ENCODE data around the gene PSMD13.

The PSMD13 gene

DNA sequence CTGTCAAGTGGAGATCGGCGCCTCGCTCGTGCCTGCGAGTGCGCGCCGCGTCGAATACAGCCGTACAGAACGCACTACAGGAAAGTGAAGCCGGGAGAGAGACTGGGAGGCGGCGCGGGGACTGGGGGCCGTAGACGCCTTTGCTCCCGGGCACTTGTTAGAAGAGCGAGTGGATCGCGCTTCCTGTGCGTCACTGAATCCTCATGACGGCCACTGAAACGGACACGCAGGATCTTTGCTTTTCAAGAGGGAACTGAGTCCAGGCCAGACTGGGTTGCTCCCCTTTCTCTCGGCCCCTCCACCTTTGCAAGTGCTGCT lies 29.0 kb upstream of the PSMD13 start:
- Histone ChIP-seq H4K20me1 (ENCODE audit: low read depth, low read length) (no peaks in the 10 kb centered on the region; the same call in 1 of the 2 replicates), H3K9me2 (replicated peaks; ENCODE audit: insufficient read depth, low read length) (no peaks in the 10 kb centered on the region), H3K27me3 (ENCODE audit: low read length) (no peaks in the 10 kb centered on the region), H3K27ac (ENCODE audit: low read depth, low read length) (peak overlapping the region; percentile 94), H3K36me3 (ENCODE audit: low read length) (no peaks in the 10 kb centered on the region), H3F3A (ENCODE audit: insufficient read depth) (peaks cover 9% of the 10 kb centered on the region), H3K79me2 (ENCODE audit: insufficient read depth, low read length) (peaks cover 30% of the 10 kb centered on the region), H2AFZ (ENCODE audit: low read depth, low read length, severe bottlenecking) (peak overlapping the region; percentile 21), H3K4me2 (ENCODE audit: low read depth, low read length, poor library complexity, severe bottlenecking) (peak overlapping the region; percentile 69), H3K9ac (ENCODE audit: low read length) (peak overlapping the region; percentile 80), H3K4me3 (ENCODE audit: insufficient read depth, low read length, poor library complexity, severe bottlenecking) (peak overlapping the region; percentile 74), H3K9me3 (ENCODE audit: insufficient read depth, low read length) (no peaks in the 10 kb centered on the region)
- TF ChIP-seq, protein P1, sequence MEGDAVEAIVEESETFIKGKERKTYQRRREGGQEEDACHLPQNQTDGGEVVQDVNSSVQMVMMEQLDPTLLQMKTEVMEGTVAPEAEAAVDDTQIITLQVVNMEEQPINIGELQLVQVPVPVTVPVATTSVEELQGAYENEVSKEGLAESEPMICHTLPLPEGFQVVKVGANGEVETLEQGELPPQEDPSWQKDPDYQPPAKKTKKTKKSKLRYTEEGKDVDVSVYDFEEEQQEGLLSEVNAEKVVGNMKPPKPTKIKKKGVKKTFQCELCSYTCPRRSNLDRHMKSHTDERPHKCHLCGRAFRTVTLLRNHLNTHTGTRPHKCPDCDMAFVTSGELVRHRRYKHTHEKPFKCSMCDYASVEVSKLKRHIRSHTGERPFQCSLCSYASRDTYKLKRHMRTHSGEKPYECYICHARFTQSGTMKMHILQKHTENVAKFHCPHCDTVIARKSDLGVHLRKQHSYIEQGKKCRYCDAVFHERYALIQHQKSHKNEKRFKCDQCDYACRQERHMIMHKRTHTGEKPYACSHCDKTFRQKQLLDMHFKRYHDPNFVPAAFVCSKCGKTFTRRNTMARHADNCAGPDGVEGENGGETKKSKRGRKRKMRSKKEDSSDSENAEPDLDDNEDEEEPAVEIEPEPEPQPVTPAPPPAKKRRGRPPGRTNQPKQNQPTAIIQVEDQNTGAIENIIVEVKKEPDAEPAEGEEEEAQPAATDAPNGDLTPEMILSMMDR (IDR thresholded peaks at IDR 0.05; ENCODE audit: insufficient read depth, low read length, poor library complexity, severe bottlenecking) = no peak
- TF ChIP-seq EZH2phosphoT487 (conservative IDR thresholded peaks at IDR 0.05; ENCODE audit: low read length) = no peak

DNA sequence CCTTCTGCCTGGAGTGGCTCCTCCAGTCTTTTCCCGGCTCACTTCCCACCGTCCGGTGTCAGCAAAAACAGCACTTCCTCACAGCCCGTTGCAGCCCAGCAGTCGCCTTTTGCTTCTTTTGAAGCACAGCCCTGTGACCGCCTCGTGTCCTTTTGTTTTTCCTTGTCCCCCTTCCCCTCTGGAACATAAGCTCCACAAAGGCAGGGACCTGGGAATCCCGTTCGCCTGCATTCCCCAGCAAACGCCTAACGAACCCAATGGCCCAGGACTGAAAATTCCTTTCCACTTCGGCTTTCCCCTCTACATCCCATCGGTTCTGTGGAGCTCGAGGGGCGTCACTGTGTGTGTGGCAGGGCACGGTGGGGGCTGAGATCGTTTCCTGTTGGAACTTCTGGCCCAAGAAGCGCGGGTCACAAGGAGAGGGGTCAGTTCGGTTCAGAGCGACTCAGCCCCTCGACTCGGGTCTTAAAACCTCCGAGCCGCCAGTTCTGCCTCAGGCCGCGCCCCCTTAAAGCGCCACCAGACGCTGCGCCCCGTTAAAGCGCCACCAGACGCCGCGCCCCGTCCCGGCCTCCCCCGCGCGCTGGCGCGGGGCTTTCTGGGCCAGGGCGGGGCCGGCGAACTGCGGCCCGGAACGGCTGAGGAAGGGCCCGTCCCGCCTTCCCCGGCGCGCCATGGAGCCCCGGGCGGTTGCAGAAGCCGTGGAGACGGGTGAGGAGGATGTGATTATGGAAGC lies 28.4 kb upstream of the PSMD13 start:
- Histone ChIP-seq H3K9ac (ENCODE audit: low read length) (peak overlapping the region; percentile 80), H3K27ac (ENCODE audit: low read depth, low read length) (peak overlapping the region; percentile 94), H4K20me1 (ENCODE audit: low read depth, low read length) (no peaks in the 10 kb centered on the region; the same call in 1 of the 2 replicates), H2AFZ (ENCODE audit: low read depth, low read length, severe bottlenecking) (peak overlapping the region; percentile 21), H3K36me3 (ENCODE audit: low read length) (no peaks in the 10 kb centered on the region), H3F3A (ENCODE audit: insufficient read depth) (peaks cover 9% of the 10 kb centered on the region), H3K27me3 (ENCODE audit: low read length) (no peaks in the 10 kb centered on the region), H3K4me2 (ENCODE audit: low read depth, low read length, poor library complexity, severe bottlenecking) (peak overlapping the region; percentile 69), H3K79me2 (ENCODE audit: insufficient read depth, low read length) (peaks cover 30% of the 10 kb centered on the region), H3K9me2 (replicated peaks; ENCODE audit: insufficient read depth, low read length) (no peaks in the 10 kb centered on the region), H3K9me3 (ENCODE audit: insufficient read depth, low read length) (no peaks in the 10 kb centered on the region), H3K4me3 (ENCODE audit: insufficient read depth, low read length, poor library complexity, severe bottlenecking) (peak overlapping the region; percentile 74)
- no peak for TF ChIP-seq EZH2phosphoT487 (conservative IDR thresholded peaks at IDR 0.05; ENCODE audit: low read length)
- TF ChIP-seq, protein P1 (IDR thresholded peaks at IDR 0.05; ENCODE audit: insufficient read depth, low read length, poor library complexity, severe bottlenecking) = no peak

- Histone ChIP-seq H3K79me2 (ENCODE audit: insufficient read depth, low read length) (peaks cover 30% of the 10 kb centered on the region), H3K27ac (ENCODE audit: low read depth, low read length) (peak overlapping the region; percentile 94), H3K4me3 (ENCODE audit: insufficient read depth, low read length, poor library complexity, severe bottlenecking) (peak overlapping the region; percentile 74), H3K9me2 (replicated peaks; ENCODE audit: insufficient read depth, low read length) (no peaks in the 10 kb centered on the region), H4K20me1 (ENCODE audit: low read depth, low read length) (no peaks in the 10 kb centered on the region; the same call in 1 of the 2 replicates), H3K4me2 (ENCODE audit: low read depth, low read length, poor library complexity, severe bottlenecking) (peak overlapping the region; percentile 69), H2AFZ (ENCODE audit: low read depth, low read length, severe bottlenecking) (no peak overlapping the region), H3K36me3 (ENCODE audit: low read length) (no peaks in the 10 kb centered on the region), H3F3A (ENCODE audit: insufficient read depth) (peaks cover 9% of the 10 kb centered on the region), H3K27me3 (ENCODE audit: low read length) (no peaks in the 10 kb centered on the region), H3K9ac (ENCODE audit: low read length) (peak overlapping the region; percentile 80), H3K9me3 (ENCODE audit: insufficient read depth, low read length) (no peaks in the 10 kb centered on the region)
- TF ChIP-seq EZH2phosphoT487 (conservative IDR thresholded peaks at IDR 0.05; ENCODE audit: low read length) = no peak
- TF ChIP-seq, protein P1 (IDR thresholded peaks at IDR 0.05; ENCODE audit: insufficient read depth, low read length, poor library complexity, severe bottlenecking) = no peak
Measured at GRCh38 chr11:208917-209260, 27.9 kb upstream of the PSMD13 start.
